Right atrium auricular region (tissue), 2 donors: ENCODE measurements around the gene CTAGE1. TPM values are rescaled to one million over a fixed set of nuclear protein-coding genes. Genes with fewer than 3 reads are reported as not detected.
"Not testable (repeated sequence)": the region's sequence is repeated elsewhere in the genome, so short reads cannot be mapped to it uniquely, and the experiment has no call there.

ENCODE experiments used
- DNase-seq: peaks from one replicate; pipeline ENCODE4 v3.0.0-alpha.2; 2019; ENCODE audit warnings: low spot score
- H3K27ac ChIP-seq, 2 donors: fragments of 200-600 bp; sonication (generic); 1 replicate in 1 of 2; 2 replicates in 1 of 2; pipeline ENCODE4 v1.5.1; 2016 to 2019
- H3K27me3 ChIP-seq, 2 donors: fragments of 200-600 bp; sonication (generic); one replicate each; pipeline versions ENCODE4 v1.5.1 to v1.6.0; 2017 to 2019
- H3K36me3 ChIP-seq: fragments of 200-600 bp; sonication (generic); one replicate; pipeline ENCODE4 v1.5.1; 2016
- H3K4me1 ChIP-seq, 2 donors: fragments of 200-600 bp; sonication (generic); one replicate each; pipeline versions ENCODE4 v1.5.1 to v1.6.0; 2017 to 2019
- H3K4me3 ChIP-seq, 2 donors: fragments of 200-600 bp; sonication (generic); 1 replicate in 1 of 2; 2 replicates in 1 of 2; pipeline ENCODE4 v1.5.1; 2017 to 2019; ENCODE audit warnings: mild to moderate bottlenecking in 1 of 2, moderate library complexity in 1 of 2
- H3K9me3 ChIP-seq, 2 donors: fragments of 200-600 bp; sonication (generic); one replicate each; pipeline ENCODE4 v1.5.1; 2019
- CTCF ChIP-seq, 2 donors: fragments of 200-600 bp; sonication (generic); IDR thresholded peaks; one replicate each; pipeline ENCODE4 v1.5.1; 2019; ENCODE audit warnings: antibody characterized with exemption in 2 of 2
- total RNA-seq, 2 donors: library from RNA; depleted of rRNA; stranded (reverse); fragments of >200 nt; gene quantifications; one replicate each; pipeline ENCODE4 v1.1.0, GENCODE V29; 2016

CTAGE1 gene
- total RNA-seq, 2 donors from 2014 or later: 0.08 TPM; not detected in 1

- no peak for DNase-seq
- peaks cover 0 to 30% of the 10 kb centered on the region in 2 donors for H3K4me1 ChIP-seq
- peak overlapping the region; percentile 64 to 67 for H3K27ac ChIP-seq
- H3K36me3 ChIP-seq: no peaks in the 10 kb centered on the region
- H3K4me3 ChIP-seq: no peak overlapping the region
- peaks cover 8 to 23% of the 10 kb centered on the region in 2 donors for H3K9me3 ChIP-seq
- TF ChIP-seq CTCF (IDR thresholded peaks at IDR 0.05): no peak
- no peaks in the 10 kb centered on the region for H3K27me3 ChIP-seq
Observed at GRCh38 chr18:22452226-22452668, 34.5 kb upstream of the CTAGE1 start.

GRCh38 chr18:22451796-22452195 is 34.1 kb upstream of the CTAGE1 start:
- no peak for DNase-seq
- peaks cover 0 to 25% of the 10 kb centered on the region in 2 donors for H3K4me1 ChIP-seq
- H3K27ac ChIP-seq: peak overlapping the region; percentile 64 to 67
- H3K36me3 ChIP-seq: no peaks in the 10 kb centered on the region
- H3K9me3 ChIP-seq: peaks cover 8 to 23% of the 10 kb centered on the region in 2 donors
- no peaks in the 10 kb centered on the region for H3K27me3 ChIP-seq
- no peak overlapping the region for H3K4me3 ChIP-seq
- no peak for TF ChIP-seq CTCF (IDR thresholded peaks at IDR 0.05)

DNA sequence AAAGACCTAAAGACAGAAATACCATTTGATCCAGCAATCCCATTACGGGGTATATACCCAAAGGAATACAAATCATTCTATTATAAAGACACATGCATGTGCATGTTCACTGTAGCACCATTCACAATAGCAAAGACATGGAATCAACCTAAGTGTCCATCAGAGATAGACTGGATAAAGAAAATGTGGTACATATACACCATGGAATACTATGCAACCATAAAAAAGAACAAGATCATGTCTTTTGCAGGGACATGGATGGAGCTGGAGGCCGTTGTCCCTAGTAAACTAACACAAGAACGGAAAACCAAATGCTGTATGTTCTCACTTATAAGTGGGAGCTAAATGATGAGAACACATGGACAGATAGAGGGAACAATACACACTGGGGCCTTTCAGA is 33.1 kb upstream of the CTAGE1 start:
- Histone ChIP-seq H3K4me1 (peaks cover 0 to 15% of the 10 kb centered on the region in 2 donors), H3K9me3 (peaks cover 8 to 23% of the 10 kb centered on the region in 2 donors)
- H3K27ac ChIP-seq, DNase-seq, H3K36me3 ChIP-seq, H3K4me3 ChIP-seq, H3K27me3 ChIP-seq: not testable (repeated sequence)

DNA sequence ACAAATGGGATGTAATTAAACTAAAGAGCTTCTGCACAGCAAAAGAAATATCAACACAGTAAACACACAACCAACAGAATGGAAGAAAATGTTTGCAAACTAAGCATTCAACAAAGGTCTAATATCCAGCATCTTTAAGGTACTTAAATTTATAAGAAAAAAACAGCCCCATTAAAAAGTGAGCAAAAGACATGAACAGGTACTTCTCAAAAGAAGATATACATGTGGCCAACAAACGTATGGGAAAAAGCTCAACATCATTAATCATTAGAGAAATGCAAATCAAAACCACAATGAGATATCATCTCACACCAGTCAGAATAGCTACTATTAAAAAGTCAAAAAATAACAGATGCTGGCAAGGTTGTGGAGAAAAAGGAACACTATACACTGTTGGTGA is 32.6 kb upstream of the CTAGE1 start:
- H3K36me3 ChIP-seq, H3K4me3 ChIP-seq, H3K27me3 ChIP-seq, H3K27ac ChIP-seq, DNase-seq: not testable (repeated sequence)
- H3K9me3 ChIP-seq: peaks cover 8 to 23% of the 10 kb centered on the region in 2 donors
- H3K4me1 ChIP-seq: peaks cover 0 to 11% of the 10 kb centered on the region in 2 donors

- DNase-seq, H3K27ac ChIP-seq, H3K36me3 ChIP-seq, H3K4me3 ChIP-seq, H3K4me1 ChIP-seq, H3K27me3 ChIP-seq: not testable (repeated sequence)
- peaks cover 8 to 23% of the 10 kb centered on the region in 2 donors for H3K9me3 ChIP-seq
Observed at GRCh38 chr18:22449753-22450152, 32.0 kb upstream of the CTAGE1 start.

GRCh38 chr18:22448238-22448637 is 30.5 kb upstream of the CTAGE1 start:
- no peak for TF ChIP-seq CTCF (IDR thresholded peaks at IDR 0.05)
- H3K4me3 ChIP-seq: no peak overlapping the region
- H3K27me3 ChIP-seq: no peaks in the 10 kb centered on the region
- no peaks in the 10 kb centered on the region for H3K36me3 ChIP-seq
- DNase-seq: no peak
- peaks cover 0 to 8% of the 10 kb centered on the region in 2 donors for H3K4me1 ChIP-seq
- H3K9me3 ChIP-seq: peaks cover 8 to 23% of the 10 kb centered on the region in 2 donors
- no peak overlapping the region for H3K27ac ChIP-seq

DNA sequence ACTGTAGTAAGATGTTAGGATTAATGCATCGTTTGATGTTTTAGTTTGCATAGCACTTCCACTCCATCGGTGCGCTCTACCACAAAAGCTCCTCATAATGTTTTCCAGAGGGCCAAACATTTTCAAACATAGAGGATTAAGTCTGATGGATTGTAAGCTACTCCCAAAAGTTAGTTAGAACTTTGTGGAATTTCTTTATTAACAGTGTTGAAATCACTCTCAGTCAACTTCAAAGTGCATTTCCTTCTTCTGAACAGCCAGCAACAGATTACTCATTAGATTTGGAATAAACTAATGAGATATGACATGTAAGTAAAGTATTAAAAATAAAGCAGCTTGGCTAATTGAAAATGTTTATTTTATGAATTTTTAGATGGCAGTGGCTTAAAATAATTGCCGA is 30.1 kb upstream of the CTAGE1 start:
- no peak for DNase-seq
- no peaks in the 10 kb centered on the region for H3K27me3 ChIP-seq
- no peaks in the 10 kb centered on the region for H3K36me3 ChIP-seq
- no peak for TF ChIP-seq CTCF (IDR thresholded peaks at IDR 0.05)
- no peak overlapping the region for H3K4me3 ChIP-seq
- H3K9me3 ChIP-seq: peaks cover 8 to 23% of the 10 kb centered on the region in 2 donors
- H3K27ac ChIP-seq: no peak overlapping the region
- H3K4me1 ChIP-seq: peaks cover 0 to 8% of the 10 kb centered on the region in 2 donors
